Small intestine (tissue), 7 donors: ENCODE results near the gene COL25A1. TPM values are rescaled to one million over a fixed set of nuclear protein-coding genes. Genes with fewer than 3 reads are reported as not detected.
"Not testable (repeated sequence)": the region's sequence is repeated elsewhere in the genome, so short reads cannot be mapped to it uniquely, and the experiment has no call there.

Experiments used
- DNase-seq, 2 donors: peaks; one replicate each; pipeline versions ENCODE4 v3.0.0 to v3.0.0-alpha.2; 2013
- FAIRE-seq: peaks from 2 replicates; lab custom pipeline; 2012; peaks lifted over from hg19 to GRCh38; lab: Jason Lieb, UNC
- H3K27ac ChIP-seq, 3 donors: one replicate each; pipeline ENCODE4 v1.5.1; 2013; ENCODE audit warnings: low read length in 2 of 3, mild to moderate bottlenecking in 2 of 3, control low read depth in 1 of 3, inconsistent platforms in 1 of 3, low read depth in 1 of 3, moderate library complexity in 1 of 3
- H3K27me3 ChIP-seq, 3 donors: one replicate each; pipeline ENCODE4 v1.6.1; 2013; ENCODE audit warnings: low read length in 3 of 3, inconsistent platforms in 1 of 3; ENCODE audit not compliant: control insufficient read depth in 3 of 3, insufficient read depth in 3 of 3
- H3K36me3 ChIP-seq, 3 donors: one replicate each; pipeline ENCODE4 v1.6.1; 2013; ENCODE audit warnings: low read length in 3 of 3, inconsistent platforms in 1 of 3, low read depth in 1 of 3, mild to moderate bottlenecking in 1 of 3, moderate library complexity in 1 of 3; ENCODE audit not compliant: control insufficient read depth in 3 of 3, insufficient read depth in 2 of 3
- H3K4me1 ChIP-seq, 3 donors: one replicate each; pipeline ENCODE4 v1.6.1; 2013; ENCODE audit warnings: low read length in 2 of 3, inconsistent platforms in 1 of 3, low read depth in 1 of 3, mild to moderate bottlenecking in 1 of 3, moderate library complexity in 1 of 3; ENCODE audit not compliant: control insufficient read depth in 3 of 3, insufficient read depth in 2 of 3
- H3K4me3 ChIP-seq, 3 donors: one replicate each; pipeline ENCODE4 v1.5.1; 2013; ENCODE audit warnings: low read length in 3 of 3, control low read depth in 1 of 3, inconsistent platforms in 1 of 3, low read depth in 1 of 3, mild to moderate bottlenecking in 1 of 3, moderate library complexity in 1 of 3
- H3K9me3 ChIP-seq, 2 donors: one replicate each; pipeline ENCODE4 v1.6.1; 2013; ENCODE audit warnings: low read depth in 1 of 2, low read length in 1 of 2; ENCODE audit not compliant: control insufficient read depth in 2 of 2, insufficient read depth in 1 of 2
- WGBS, 3 donors: extraction: QIAGEN DNeasy Blood & Tissue Kit; methylation state at CpG; one replicate each; pipeline ENCODE4 v1.1.7; 2013; 5-methylcytosine and 5-hydroxymethylcytosine counted together
- polyA plus RNA-seq, 4 donors: library from polyadenylated mRNA; stranded (reverse) in 3 of 4; unstranded in 1 of 4; fragments of 200-250 nt in 3 of 4; fragments of 120-200 nt in 1 of 4; gene quantifications; one replicate each; pipeline versions ENCODE4 v1.2.1 to v1.2.3, GENCODE V29; 2013
- donor health status: healthy with polysubstance abuse.
- donor health status: control.
- donor health status: control.
- donor health status: Bipolar disorder and iron deficiency.
- donor health status: healthy.

The COL25A1 gene
- polyA plus RNA-seq, 4 donors = 0.24 to 6.2 (median 2.5) TPM

- DNase-seq = no peak
- FAIRE-seq = no peak
- Histone ChIP-seq H3K27me3 (no peaks in the 10 kb centered on the region), H3K9me3 (no peaks in the 10 kb centered on the region), H3K4me3 (no peak overlapping the region), H3K27ac (no peak overlapping the region), H3K4me1 (no peaks in the 10 kb centered on the region), H3K36me3 (no peaks in the 10 kb centered on the region)
- 86 to 100% (median 87%) methylated on average over 2 of the region's 2 CpGs for WGBS, 3 donors
Measured at GRCh38 chr4:109113521-109113920, 188.9 kb downstream of the COL25A1 start.

- FAIRE-seq (no peak), DNase-seq (no peak)
- Histone ChIP-seq H3K27me3 (no peaks in the 10 kb centered on the region), H3K4me1 (no peaks in the 10 kb centered on the region), H3K36me3 (no peaks in the 10 kb centered on the region), H3K9me3 (no peaks in the 10 kb centered on the region), H3K27ac (no peak overlapping the region), H3K4me3 (no peak overlapping the region)
- WGBS, 3 donors = 84 to 94% (median 85%) methylated on average over 3 of the region's 3 CpGs
Measured at GRCh38 chr4:109111031-109111430, 191.4 kb downstream of the COL25A1 start.

- H3K36me3 ChIP-seq, H3K27me3 ChIP-seq, FAIRE-seq, H3K27ac ChIP-seq, H3K9me3 ChIP-seq, DNase-seq, H3K4me1 ChIP-seq, H3K4me3 ChIP-seq: not testable (repeated sequence)
- WGBS, 3 donors = no CpG with 5 or more reads among the region's 2 CpGs
Measured at GRCh38 chr4:109108215-109108614, 194.2 kb downstream of the COL25A1 start.

- Histone ChIP-seq H3K4me3 (no peak overlapping the region), H3K27me3 (no peaks in the 10 kb centered on the region), H3K4me1 (no peaks in the 10 kb centered on the region), H3K9me3 (no peaks in the 10 kb centered on the region), H3K36me3 (no peaks in the 10 kb centered on the region), H3K27ac (no peak overlapping the region)
- WGBS, 3 donors = 84 to 94% (median 92%) methylated on average over 1 of the region's 1 CpG
- FAIRE-seq (no peak), DNase-seq (no peak)
Measured at GRCh38 chr4:109094056-109094455, 208.4 kb downstream of the COL25A1 start.

- Histone ChIP-seq H3K36me3 (no peaks in the 10 kb centered on the region), H3K4me1 (no peaks in the 10 kb centered on the region), H3K27ac (no peak overlapping the region), H3K27me3 (no peaks in the 10 kb centered on the region), H3K4me3 (no peak overlapping the region), H3K9me3 (no peaks in the 10 kb centered on the region)
- DNase-seq = no peak
- WGBS, 3 donors = 73 to 87% (median 84%) methylated on average over 9 of the region's 9 CpGs
- FAIRE-seq = no peak
Measured at GRCh38 chr4:109091727-109092409, 210.6 kb downstream of the COL25A1 start.

GRCh38 chr4:109083911-109084310 lies 218.5 kb downstream of the COL25A1 start:
- DNase-seq = no peak
- H3K9me3 ChIP-seq = no peaks in the 10 kb centered on the region
- H3K4me1 ChIP-seq = no peaks in the 10 kb centered on the region
- no peak overlapping the region for H3K4me3 ChIP-seq
- no peak overlapping the region for H3K27ac ChIP-seq
- H3K27me3 ChIP-seq = no peaks in the 10 kb centered on the region
- no peak for FAIRE-seq
- 67 to 90% (median 69%) methylated on average over 3 of the region's 3 CpGs for WGBS, 3 donors
- no peaks in the 10 kb centered on the region for H3K36me3 ChIP-seq

- FAIRE-seq = no peak
- WGBS, 3 donors = 46 to 57% (median 54%) methylated on average over 4 of the region's 4 CpGs
- Histone ChIP-seq H3K4me3 (no peak overlapping the region), H3K4me1 (no peaks in the 10 kb centered on the region), H3K9me3 (no peaks in the 10 kb centered on the region), H3K27ac (no peak overlapping the region), H3K27me3 (no peaks in the 10 kb centered on the region), H3K36me3 (no peaks in the 10 kb centered on the region)
- DNase-seq = no peak
Measured at GRCh38 chr4:109079731-109080130, 222.7 kb downstream of the COL25A1 start.

- DNase-seq (no peak), FAIRE-seq (no peak)
- no peaks in the 10 kb centered on the region for H3K27me3 ChIP-seq
- H3K9me3 ChIP-seq = no peaks in the 10 kb centered on the region
- H3K4me1 ChIP-seq = no peaks in the 10 kb centered on the region
- no peak overlapping the region for H3K27ac ChIP-seq
- H3K4me3 ChIP-seq = no peak overlapping the region
- 31 to 44% (median 42%) methylated on average over 2 of the region's 2 CpGs for WGBS, 3 donors
- no peaks in the 10 kb centered on the region for H3K36me3 ChIP-seq
Measured at GRCh38 chr4:109079201-109079600, 223.3 kb downstream of the COL25A1 start.

GRCh38 chr4:109078724-109079123 lies 223.7 kb downstream of the COL25A1 start:
- Histone ChIP-seq H3K27ac (no peak overlapping the region), H3K36me3 (no peaks in the 10 kb centered on the region), H3K9me3 (no peaks in the 10 kb centered on the region), H3K4me3 (no peak overlapping the region), H3K4me1 (no peaks in the 10 kb centered on the region), H3K27me3 (no peaks in the 10 kb centered on the region)
- FAIRE-seq (no peak), DNase-seq (no peak)
- 46 to 71% (median 68%) methylated on average over 1 of the region's 1 CpG for WGBS, 3 donors
